H1 (cell line): ENCODE data around the gene CANT1. TPM values are rescaled to one million over a fixed set of nuclear protein-coding genes. Genes with fewer than 3 reads are reported as not detected.

Experiments
- CTCF ChIA-PET: fragments of 300-600 bp; sonication (Branson Sonifier 250); formaldehyde crosslinking; loops from one replicate; lab custom pipeline; 2021; ENCODE audit not compliant: partially characterized antibody; lab: Charles Lee
- POLR2A ChIA-PET: fragments of 300-600 bp; sonication (Branson Sonifier 250); formaldehyde crosslinking; loops from one replicate; lab custom pipeline; 2021; ENCODE audit warnings: inconsistent platforms; ENCODE audit not compliant: partially characterized antibody; lab: Charles Lee
- DNase-seq, 2 experiments: peaks; one replicate each; pipeline versions ENCODE4 v3.0.0 to v3.0.0-alpha.2; 2010 to 2022; ENCODE audit warnings: low spot score in 2 of 2, low read depth in 1 of 2, mixed read lengths in 1 of 2
- FAIRE-seq: peaks from 2 replicates; lab custom pipeline; 2011; peaks lifted over from hg19 to GRCh38; lab: Jason Lieb, UNC
- H2AFZ ChIP-seq: 2 replicates; pipeline ENCODE4 v1.8.1; 2012; ENCODE audit warnings: low read length, inconsistent platforms
- H2AK5ac ChIP-seq: 2 replicates; pipeline ENCODE4 v1.6.1; 2013; ENCODE audit warnings: low read depth, low read length
- H2BK120ac ChIP-seq: replicated peaks from 2 replicates; pipeline ENCODE3; 2013; ENCODE audit warnings: low read depth, low read length, inconsistent platforms
- H2BK12ac ChIP-seq: 2 replicates; pipeline ENCODE4 v1.6.1; 2013; ENCODE audit warnings: low read depth, low read length
- H2BK15ac ChIP-seq: 2 replicates; pipeline ENCODE4 v1.6.1; 2013; ENCODE audit warnings: low read length
- H2BK20ac ChIP-seq: 2 replicates; pipeline ENCODE4 v1.6.1; 2013; ENCODE audit warnings: low read length
- H2BK5ac ChIP-seq: 2 replicates; pipeline ENCODE4 v1.6.1; 2013; ENCODE audit warnings: low read depth, low read length
- H3K14ac ChIP-seq: 2 replicates; pipeline ENCODE4 v1.6.1; 2013; ENCODE audit warnings: inconsistent platforms; ENCODE audit not compliant: insufficient read length
- H3K18ac ChIP-seq: 2 replicates; pipeline ENCODE4 v1.6.1; 2013; ENCODE audit warnings: low read length; ENCODE audit errors: extremely low read depth
- H3K23ac ChIP-seq: 2 replicates; pipeline ENCODE4 v1.6.1; 2013; ENCODE audit warnings: inconsistent platforms; ENCODE audit not compliant: insufficient read length
- H3K23me2 ChIP-seq: 2 replicates; pipeline ENCODE4 v1.6.1; 2013; ENCODE audit warnings: low read depth, low read length
- H3K27ac ChIP-seq: 2 replicates; pipeline ENCODE4 v1.6.1; 2011; ENCODE audit warnings: low read depth, low read length, inconsistent platforms
- H3K27me3 ChIP-seq, 4 experiments: replicated peaks in 1 of 4; 1 replicate in 1 of 4; 2 replicates in 3 of 4; pipeline versions ENCODE4 v1.6.1 to v1.8.1; 2011 to 2013; ENCODE audit warnings: low read length in 3 of 4, mild to moderate bottlenecking in 3 of 4, inconsistent platforms in 2 of 4, mixed read lengths in 2 of 4, moderate library complexity in 1 of 4; ENCODE audit not compliant: control insufficient read depth in 3 of 4, insufficient read depth in 3 of 4; ENCODE audit errors: extremely low read depth in 1 of 4
- H3K36me3 ChIP-seq, 4 experiments: 2 replicates each; pipeline versions ENCODE4 v1.6.1 to v1.8.1; 2011 to 2013; ENCODE audit warnings: mild to moderate bottlenecking in 4 of 4, low read length in 3 of 4, moderate library complexity in 2 of 4, control low read depth in 1 of 4, inconsistent platforms in 1 of 4; ENCODE audit not compliant: insufficient read depth in 4 of 4, control insufficient read depth in 2 of 4
- H3K4ac ChIP-seq: replicated peaks from 2 replicates; pipeline ENCODE3; 2013; ENCODE audit warnings: low read length, low read depth, mixed read lengths, inconsistent platforms; ENCODE audit not compliant: insufficient read length
- H3K4me1 ChIP-seq, 4 experiments: replicated peaks in 1 of 4; 1 replicate in 1 of 4; 2 replicates in 3 of 4; pipeline versions ENCODE4 v1.6.1 to v1.8.1; 2011 to 2013; ENCODE audit warnings: low read length in 3 of 4, inconsistent platforms in 2 of 4, mixed read lengths in 1 of 4; ENCODE audit not compliant: insufficient read depth in 4 of 4, control insufficient read depth in 3 of 4
- H3K4me2 ChIP-seq, 2 experiments: 2 replicates each; pipeline versions ENCODE4 v1.6.1 to v1.8.1; 2011 to 2013; ENCODE audit warnings: low read depth in 2 of 2, low read length in 2 of 2, control low read depth in 1 of 2, inconsistent platforms in 1 of 2, mild to moderate bottlenecking in 1 of 2; ENCODE audit not compliant: insufficient read depth in 1 of 2
- H3K4me3 ChIP-seq, 4 experiments: fragments of 200-600, 300-600 bp in 1 of 4; sonication (generic), shearing (Covaris generic), sonication (Bioruptor Twin) in 1 of 4; 2 replicates each; pipeline versions ENCODE4 v1.5.1 to v1.8.1; 2011 to 2016; ENCODE audit warnings: low read length in 4 of 4, low read depth in 3 of 4, control low read depth in 2 of 4, inconsistent platforms in 2 of 4, mild to moderate bottlenecking in 2 of 4, mixed read lengths in 1 of 4, moderate library complexity in 1 of 4; ENCODE audit not compliant: insufficient read depth in 2 of 4; ENCODE audit errors: extremely low read depth in 1 of 4
- H3K56ac ChIP-seq: replicated peaks from 2 replicates; pipeline ENCODE3; 2013; ENCODE audit warnings: low read depth, mild to moderate bottlenecking, mixed read lengths, low read length, inconsistent platforms; ENCODE audit not compliant: insufficient read length
- H3K79me1 ChIP-seq: 2 replicates; pipeline ENCODE4 v1.6.1; 2013; ENCODE audit warnings: low read depth, low read length, control low read depth
- H3K79me2 ChIP-seq, 2 experiments: 2 replicates each; pipeline versions ENCODE4 v1.6.1 to v1.8.1; 2012 to 2013; ENCODE audit warnings: low read length in 2 of 2, mild to moderate bottlenecking in 2 of 2, inconsistent platforms in 1 of 2; ENCODE audit not compliant: insufficient read depth in 2 of 2, control insufficient read depth in 1 of 2
- H3K9ac ChIP-seq, 4 experiments: replicated peaks in 1 of 4; 1 replicate in 1 of 4; 2 replicates in 3 of 4; pipeline versions ENCODE4 v1.6.1 to v1.8.1; 2011 to 2013; ENCODE audit warnings: low read depth in 3 of 4, low read length in 3 of 4, control low read depth in 2 of 4, mild to moderate bottlenecking in 2 of 4, moderate library complexity in 2 of 4, inconsistent platforms in 1 of 4; ENCODE audit errors: extremely low read depth in 1 of 4
- H3K9me3 ChIP-seq, 2 experiments: 2 replicates each; pipeline versions ENCODE4 v1.6.1 to v1.8.1; 2012 to 2013; ENCODE audit warnings: mild to moderate bottlenecking in 2 of 2, moderate library complexity in 2 of 2, control low read depth in 1 of 2, inconsistent platforms in 1 of 2, low read depth in 1 of 2, low read length in 1 of 2, mixed read lengths in 1 of 2; ENCODE audit not compliant: insufficient read depth in 2 of 2
- H4K20me1 ChIP-seq, 2 experiments: replicated peaks in 1 of 2; 2 replicates each; pipeline versions ENCODE3 to v1.8.1; 2011 to 2013; ENCODE audit warnings: inconsistent platforms in 2 of 2, low read length in 2 of 2, mild to moderate bottlenecking in 1 of 2; ENCODE audit not compliant: insufficient read depth in 2 of 2, control insufficient read depth in 1 of 2
- H4K5ac ChIP-seq: 2 replicates; pipeline ENCODE4 v1.6.1; 2013; ENCODE audit warnings: low read length, low read depth, mixed read lengths, inconsistent platforms; ENCODE audit not compliant: insufficient read length
- H4K8ac ChIP-seq: 2 replicates; pipeline ENCODE4 v1.8.0; 2013; ENCODE audit warnings: mild to moderate bottlenecking, moderate library complexity, low read length, inconsistent platforms; ENCODE audit not compliant: insufficient read depth; ENCODE audit errors: extremely low read depth
- H4K91ac ChIP-seq: replicated peaks from 2 replicates; pipeline ENCODE3; 2013; ENCODE audit warnings: low read length, mixed read lengths, inconsistent platforms; ENCODE audit not compliant: insufficient read length
- CEBPB ChIP-seq: IDR thresholded peaks from 2 replicates; pipeline ENCODE4 v1.6.1; 2012; ENCODE audit warnings: low read depth, low read length
- EP300 ChIP-seq, 2 experiments: IDR thresholded peaks; 1 replicate in 1 of 2; 2 replicates in 1 of 2; pipeline ENCODE4 v1.6.1; 2011 to 2012; ENCODE audit warnings: low read depth in 2 of 2, low read length in 2 of 2, mild to moderate bottlenecking in 2 of 2, borderline replicate concordance in 1 of 2, inconsistent platforms in 1 of 2, moderate library complexity in 1 of 2
- EZH2 ChIP-seq: fragments of 200-600 bp; sonication (generic); IDR thresholded peaks from 2 replicates; pipeline ENCODE4 v1.7.1; 2012; ENCODE audit warnings: low read depth, mild to moderate bottlenecking, moderate library complexity, low read length, inconsistent platforms; ENCODE audit not compliant: severe bottlenecking
- FOSL1 ChIP-seq: IDR thresholded peaks from 2 replicates; pipeline ENCODE4 v1.6.1; 2011; ENCODE audit warnings: mild to moderate bottlenecking, low read depth, low read length, moderate library complexity; ENCODE audit not compliant: insufficient read depth
- HDAC6 ChIP-seq: IDR thresholded peaks from one replicate; pipeline ENCODE4 v1.7.1; 2012; ENCODE audit warnings: low read depth, mild to moderate bottlenecking, inconsistent platforms, low read length, moderate library complexity
- RXRA ChIP-seq: IDR thresholded peaks from 2 replicates; pipeline ENCODE4 v1.6.1; 2011; ENCODE audit warnings: low read depth, mild to moderate bottlenecking, low read length, moderate library complexity; ENCODE audit not compliant: insufficient read depth
- SAP30 ChIP-seq: fragments of 300-600 bp; sonication (generic); IDR thresholded peaks from 2 replicates; pipeline ENCODE4 v1.7.1; 2012; ENCODE audit warnings: low read length, moderate library complexity, mild to moderate bottlenecking, inconsistent platforms; ENCODE audit not compliant: insufficient read depth, insufficient replicate concordance
- SIX5 ChIP-seq: IDR thresholded peaks from 2 replicates; pipeline ENCODE4 v1.6.1; 2011; ENCODE audit warnings: mild to moderate bottlenecking, low read depth, low read length
- TAF7 ChIP-seq: optimal IDR thresholded peaks from 2 replicates; pipeline ENCODE3; 2011; ENCODE audit warnings: low read depth, mild to moderate bottlenecking, inconsistent platforms, low read length, moderate library complexity, borderline replicate concordance
- TCF12 ChIP-seq: IDR thresholded peaks from 2 replicates; pipeline ENCODE4 v1.6.1; 2011; ENCODE audit warnings: low read depth, mild to moderate bottlenecking, low read length
- WGBS, 2 experiments: shearing (Covaris generic) in 1 of 2; methylation state at CpG; one replicate each; pipeline versions ENCODE4 v1.1.6 to v1.1.7; 2013 to 2015; ENCODE audit warnings: low lambda C conversion rate in 2 of 2, mixed read lengths in 2 of 2, inconsistent platforms in 1 of 2, low coverage in 1 of 2, missing lambda C conversion rate in 1 of 2; ENCODE audit not compliant: insufficient replicate concordance in 2 of 2, insufficient coverage in 1 of 2, insufficient read length in 1 of 2; ENCODE audit errors: extremely low coverage in 1 of 2, missing lambda C conversion rate in 1 of 2; 5-methylcytosine and 5-hydroxymethylcytosine counted together
- polyA plus RNA-seq, 7 experiments: library from polyadenylated mRNA; depleted of rRNA in 3 of 7; stranded (reverse) in 5 of 7; unstranded in 2 of 7; fragments of >200 nt in 5 of 7; fragments of 200-250 nt in 2 of 7; gene quantifications; 1 replicate in 5 of 7; 2 replicates in 1 of 7; 4 replicates in 1 of 7; pipeline versions ENCODE4 v1.2.1 to v1.2.3, GENCODE V29; 2011 to 2013; ENCODE audit warnings: missing spikeins in 2 of 7, mixed read lengths in 2 of 7
- total RNA-seq: library from RNA; stranded (reverse); fragmentation: NEBNext Ultra II Directional; extraction: Animal tissue kit (Norgen Biotek cat#: 25700); gene quantifications from 2 replicates; pipeline ENCODE4 v1.2.1, GENCODE V29; 2021
- TF ChIP-seq, protein P1 (sequence below), 3 experiments: IDR thresholded peaks; 1 replicate in 2 of 3; 2 replicates in 1 of 3; pipeline versions ENCODE4 v1.5.1 to v1.6.1; 2011; ENCODE audit warnings: low read length in 3 of 3, mild to moderate bottlenecking in 3 of 3, inconsistent platforms in 2 of 3, low read depth in 1 of 3, moderate library complexity in 1 of 3; ENCODE audit not compliant: insufficient read depth in 1 of 3; ENCODE audit errors: control extremely low read depth in 1 of 3

CANT1 gene
- total and polyA plus RNA-seq, 2 of the 8 experiments (the other 6 are each of a cell fraction or from before 2014, with no cell fraction given) = 23.0 to 32.6 TPM

DNA sequence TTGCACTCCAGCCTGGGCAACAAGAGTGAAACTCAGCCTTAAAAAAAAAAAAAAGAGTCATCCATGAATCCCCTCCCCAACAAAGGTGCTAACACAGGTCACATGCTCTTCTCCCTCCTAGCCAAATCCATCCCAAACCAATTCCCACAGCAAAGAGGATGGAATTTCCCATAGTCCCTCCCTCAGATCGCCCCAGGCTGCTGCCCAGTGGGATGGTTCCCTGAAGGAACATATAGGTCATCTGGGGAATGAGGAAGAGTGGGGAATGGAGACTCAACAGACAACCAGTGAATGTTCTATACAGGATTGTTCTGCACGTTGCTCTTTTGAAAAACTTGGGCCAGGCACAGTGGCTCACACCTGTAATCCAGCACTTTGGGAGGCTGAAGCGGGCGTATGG lies 48.0 kb downstream of the CANT1 start:
- H3K79me1 ChIP-seq = no peaks in the 10 kb centered on the region
- H3K9ac ChIP-seq = no peak overlapping the region
- H3K36me3 ChIP-seq = no peaks in the 10 kb centered on the region
- no peak overlapping the region for H3K4me2 ChIP-seq
- H3K79me2 ChIP-seq = no peaks in the 10 kb centered on the region
- H3K23me2 ChIP-seq = no peaks in the 10 kb centered on the region
- H2BK20ac ChIP-seq = no peak overlapping the region
- H2BK5ac ChIP-seq = no peak overlapping the region
- H4K91ac ChIP-seq = no peak overlapping the region
- no peaks in the 10 kb centered on the region for H3K27me3 ChIP-seq
- CTCF ChIA-PET = interaction anchor here (0.7 to 3.1 kb wide), 4 partner anchors 9 to 741 kb away, joined by 3 to 20 read pairs (median 4); no protein-coding TSS in a partner anchor
- H2AK5ac ChIP-seq = no peak overlapping the region
- 91% methylated on average over 4 of the region's 4 CpGs; no CpG with 5 or more reads in 1 of the 2 experiments for WGBS, 2 experiments
- TF ChIP-seq SAP30 (no peak), RXRA (no peak), EP300 (IDR thresholded peaks at IDR 0.05; ENCODE audit: borderline replicate concordance in 1 of 2, low read depth in 2 of 2, low read length in 2 of 2) (no peak), FOSL1 (no peak), EZH2 (no peak), SIX5 (no peak), HDAC6 (no peak), CEBPB (no peak), TAF7 (no peak), TCF12 (no peak)
- TF ChIP-seq, protein P1, sequence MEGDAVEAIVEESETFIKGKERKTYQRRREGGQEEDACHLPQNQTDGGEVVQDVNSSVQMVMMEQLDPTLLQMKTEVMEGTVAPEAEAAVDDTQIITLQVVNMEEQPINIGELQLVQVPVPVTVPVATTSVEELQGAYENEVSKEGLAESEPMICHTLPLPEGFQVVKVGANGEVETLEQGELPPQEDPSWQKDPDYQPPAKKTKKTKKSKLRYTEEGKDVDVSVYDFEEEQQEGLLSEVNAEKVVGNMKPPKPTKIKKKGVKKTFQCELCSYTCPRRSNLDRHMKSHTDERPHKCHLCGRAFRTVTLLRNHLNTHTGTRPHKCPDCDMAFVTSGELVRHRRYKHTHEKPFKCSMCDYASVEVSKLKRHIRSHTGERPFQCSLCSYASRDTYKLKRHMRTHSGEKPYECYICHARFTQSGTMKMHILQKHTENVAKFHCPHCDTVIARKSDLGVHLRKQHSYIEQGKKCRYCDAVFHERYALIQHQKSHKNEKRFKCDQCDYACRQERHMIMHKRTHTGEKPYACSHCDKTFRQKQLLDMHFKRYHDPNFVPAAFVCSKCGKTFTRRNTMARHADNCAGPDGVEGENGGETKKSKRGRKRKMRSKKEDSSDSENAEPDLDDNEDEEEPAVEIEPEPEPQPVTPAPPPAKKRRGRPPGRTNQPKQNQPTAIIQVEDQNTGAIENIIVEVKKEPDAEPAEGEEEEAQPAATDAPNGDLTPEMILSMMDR (IDR thresholded peaks at IDR 0.05; ENCODE audit: control extremely low read depth in 1 of 3, insufficient read depth in 1 of 3, low read depth in 1 of 3, low read length in 3 of 3) = no peak
- no peak overlapping the region for H3K27ac ChIP-seq
- POLR2A ChIA-PET = no interaction called here
- no peak overlapping the region for H2BK120ac ChIP-seq
- DNase-seq (no peak), FAIRE-seq (no peak)
- no peak overlapping the region for H3K56ac ChIP-seq
- H4K20me1 ChIP-seq = no peaks in the 10 kb centered on the region
- H4K8ac ChIP-seq = no peak overlapping the region
- no peak overlapping the region for H4K5ac ChIP-seq
- no peak overlapping the region for H3K4ac ChIP-seq
- no peak overlapping the region for H3K18ac ChIP-seq
- no peak overlapping the region for H2BK12ac ChIP-seq
- H3K14ac ChIP-seq = no peak overlapping the region
- no peak overlapping the region for H2AFZ ChIP-seq
- no peaks in the 10 kb centered on the region for H3K4me1 ChIP-seq
- H3K23ac ChIP-seq = no peak overlapping the region
- no peak overlapping the region for H3K4me3 ChIP-seq
- H2BK15ac ChIP-seq = no peak overlapping the region
- H3K9me3 ChIP-seq = no peaks in the 10 kb centered on the region
